Urinary bladder (tissue), 4 donors: Measurements from ENCODE around the gene NLGN1. TPM values are rescaled to one million over a fixed set of nuclear protein-coding genes. Genes with fewer than 3 reads are reported as not detected.

Experiments
- DNase-seq: peaks from one replicate; pipeline ENCODE4 v3.0.0-alpha.2; 2015; ENCODE audit errors: extremely low spot score
- H3K27ac ChIP-seq: one replicate; pipeline ENCODE4 v1.5.1; 2013; ENCODE audit warnings: low read depth, mild to moderate bottlenecking, moderate library complexity
- H3K36me3 ChIP-seq: one replicate; pipeline ENCODE4 v1.6.1; 2013; ENCODE audit warnings: mild to moderate bottlenecking, moderate library complexity; ENCODE audit not compliant: insufficient read depth
- H3K4me1 ChIP-seq: one replicate; pipeline ENCODE4 v1.6.1; 2013; ENCODE audit warnings: mild to moderate bottlenecking, moderate library complexity; ENCODE audit not compliant: insufficient read depth
- H3K4me3 ChIP-seq: one replicate; pipeline ENCODE4 v1.5.1; 2013; ENCODE audit warnings: low read depth, low read length
- WGBS: extraction: QIAGEN DNeasy Blood & Tissue Kit; methylation state at CpG from one replicate; pipeline ENCODE4 v1.1.7; 2013; 5-methylcytosine and 5-hydroxymethylcytosine counted together
- polyA plus RNA-seq: library from polyadenylated mRNA; stranded (reverse); fragments of 200-250 nt; gene quantifications from one replicate; pipeline ENCODE4 v1.2.3, GENCODE V29; 2013
- total RNA-seq: library from RNA; depleted of rRNA; stranded (reverse); fragments of >200 nt; gene quantifications from one replicate; pipeline ENCODE4 v1.2.3, GENCODE V29; 2014
- donor health status: healthy with polysubstance abuse.
- donor health status: healthy.

NLGN1 gene
- total and polyA plus RNA-seq, 2 donors = 8.4 to 51.8 TPM

- Histone ChIP-seq H3K27ac (no peak overlapping the region), H3K4me3 (no peak overlapping the region), H3K4me1 (no peaks in the 10 kb centered on the region), H3K36me3 (no peaks in the 10 kb centered on the region)
- no peak for DNase-seq
- 92% methylated on average over 1 of the region's 1 CpG for WGBS
These were observed 911.2 kb downstream of the NLGN1 start for GRCh38 chr3:174308736-174309135.

- DNase-seq = no peak
- H3K27ac ChIP-seq = no peak overlapping the region
- H3K36me3 ChIP-seq = no peaks in the 10 kb centered on the region
- H3K4me3 ChIP-seq = no peak overlapping the region
- no peaks in the 10 kb centered on the region for H3K4me1 ChIP-seq
- 88% methylated on average over 7 of the region's 7 CpGs for WGBS
These were observed 913.0 kb downstream of the NLGN1 start for GRCh38 chr3:174310475-174310983.

- Histone ChIP-seq H3K36me3 (no peaks in the 10 kb centered on the region), H3K4me1 (no peaks in the 10 kb centered on the region), H3K27ac (no peak overlapping the region), H3K4me3 (no peak overlapping the region)
- 96% methylated on average over 2 of the region's 2 CpGs for WGBS
- DNase-seq = no peak
These were observed 917.7 kb downstream of the NLGN1 start for GRCh38 chr3:174315225-174315624.

DNA sequence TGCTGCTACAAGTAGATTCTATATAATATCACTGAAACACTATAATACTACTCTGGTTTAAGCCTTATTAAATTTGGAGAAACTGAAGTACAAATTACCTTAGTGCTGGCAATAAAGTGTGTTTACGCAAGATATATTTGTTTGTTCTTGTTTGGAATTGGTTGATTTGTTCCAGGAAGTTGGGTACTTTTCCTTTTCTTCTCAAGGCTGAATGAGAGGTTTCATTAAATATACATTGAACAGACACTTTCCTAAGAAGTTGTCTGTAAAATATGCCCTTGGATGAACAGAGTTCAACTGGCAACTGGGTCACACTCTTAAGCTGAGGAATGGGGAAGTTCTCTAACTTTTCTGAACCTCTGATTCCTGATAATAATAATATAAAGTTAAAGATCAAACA lies 919.5 kb downstream of the NLGN1 start:
- H3K4me1 ChIP-seq = no peaks in the 10 kb centered on the region
- no peak overlapping the region for H3K4me3 ChIP-seq
- 78% methylated on average over 1 of the region's 1 CpG for WGBS
- H3K27ac ChIP-seq = no peak overlapping the region
- H3K36me3 ChIP-seq = no peaks in the 10 kb centered on the region
- no peak for DNase-seq

DNA sequence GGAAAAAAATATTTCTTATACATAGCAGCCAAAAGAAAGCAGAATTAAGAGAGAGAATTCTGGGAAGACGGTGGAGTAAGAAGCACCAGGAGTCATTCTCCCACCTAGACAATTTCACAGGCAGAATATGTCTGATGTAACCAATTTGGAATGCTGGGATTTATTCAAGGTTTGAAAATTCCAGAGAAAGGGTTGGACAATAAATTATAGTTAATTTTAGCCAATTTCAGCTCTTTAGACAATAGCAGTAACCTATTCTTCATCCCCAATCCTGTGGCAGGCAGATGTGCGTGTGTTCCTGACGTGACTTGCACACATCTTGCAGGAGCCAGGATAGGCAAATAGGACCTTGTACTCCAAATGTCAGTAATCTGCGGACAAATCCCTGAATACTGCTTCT lies 920.6 kb downstream of the NLGN1 start:
- H3K4me1 ChIP-seq = no peaks in the 10 kb centered on the region
- DNase-seq = no peak
- H3K4me3 ChIP-seq = no peak overlapping the region
- 95% methylated on average over 4 of the region's 4 CpGs for WGBS
- no peaks in the 10 kb centered on the region for H3K36me3 ChIP-seq
- no peak overlapping the region for H3K27ac ChIP-seq

DNA sequence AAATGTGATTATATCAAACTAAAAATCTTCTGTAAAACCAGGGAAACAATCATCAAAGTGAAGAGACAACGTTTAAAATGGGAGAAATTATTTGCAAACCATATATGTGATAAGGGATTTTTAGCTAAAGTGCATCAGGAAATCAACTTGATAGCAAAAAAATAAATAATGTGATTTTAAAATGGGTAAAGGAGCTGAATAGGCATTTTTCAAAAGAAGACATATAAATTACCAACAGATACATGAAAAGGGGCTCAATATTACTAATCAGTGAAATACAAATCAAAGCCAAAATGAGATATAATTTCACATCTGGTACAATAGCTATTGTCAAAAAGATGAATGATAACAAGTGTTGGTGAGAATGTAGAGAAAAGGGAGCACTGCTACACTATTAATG lies 924.0 kb downstream of the NLGN1 start:
- no peaks in the 10 kb centered on the region for H3K36me3 ChIP-seq
- H3K4me3 ChIP-seq = no peak overlapping the region
- no peaks in the 10 kb centered on the region for H3K4me1 ChIP-seq
- WGBS = 77% methylated on average over 1 of the region's 1 CpG
- DNase-seq = no peak
- H3K27ac ChIP-seq = no peak overlapping the region

DNA sequence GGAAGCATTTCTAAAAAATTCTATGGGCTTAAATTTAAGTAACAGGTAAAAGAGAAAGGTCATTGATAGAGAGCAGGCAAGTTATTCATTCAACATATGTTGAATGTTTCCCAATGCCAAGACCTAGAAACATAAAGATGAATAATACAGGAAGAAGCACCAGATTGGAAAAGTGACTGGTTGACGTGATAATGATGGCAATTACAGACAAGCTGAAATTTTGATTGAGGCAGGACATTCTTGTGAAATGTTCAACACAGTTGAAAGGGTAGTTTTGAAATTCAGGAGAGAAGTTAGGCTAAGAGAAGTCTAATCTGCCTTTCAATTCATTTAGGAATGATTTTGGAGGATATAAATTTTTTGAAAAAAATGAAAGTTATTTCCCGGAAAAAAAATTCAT lies 925.2 kb downstream of the NLGN1 start:
- 91% methylated on average over 2 of the region's 2 CpGs for WGBS
- H3K4me1 ChIP-seq = no peaks in the 10 kb centered on the region
- no peak overlapping the region for H3K27ac ChIP-seq
- no peak overlapping the region for H3K4me3 ChIP-seq
- DNase-seq = no peak
- no peaks in the 10 kb centered on the region for H3K36me3 ChIP-seq

- Histone ChIP-seq H3K4me3 (no peak overlapping the region), H3K36me3 (no peaks in the 10 kb centered on the region)
- 90% methylated on average over 3 of the region's 3 CpGs for WGBS
These were observed 927.6 kb downstream of the NLGN1 start for GRCh38 chr3:174325171-174325570.

GRCh38 chr3:174325834-174326700 lies 928.5 kb downstream of the NLGN1 start:
- DNase-seq = no peak
- no peaks in the 10 kb centered on the region for H3K4me1 ChIP-seq
- 66% methylated on average over 7 of the region's 7 CpGs for WGBS
- H3K36me3 ChIP-seq = no peaks in the 10 kb centered on the region
- H3K4me3 ChIP-seq = no peak overlapping the region
- H3K27ac ChIP-seq = no peak overlapping the region

More at GRCh38 chr3:174325171-174325570, 927.6 kb downstream of the NLGN1 start:
- H3K4me1 ChIP-seq = no peaks in the 10 kb centered on the region
- no peak for DNase-seq
- H3K27ac ChIP-seq = no peak overlapping the region

DNA sequence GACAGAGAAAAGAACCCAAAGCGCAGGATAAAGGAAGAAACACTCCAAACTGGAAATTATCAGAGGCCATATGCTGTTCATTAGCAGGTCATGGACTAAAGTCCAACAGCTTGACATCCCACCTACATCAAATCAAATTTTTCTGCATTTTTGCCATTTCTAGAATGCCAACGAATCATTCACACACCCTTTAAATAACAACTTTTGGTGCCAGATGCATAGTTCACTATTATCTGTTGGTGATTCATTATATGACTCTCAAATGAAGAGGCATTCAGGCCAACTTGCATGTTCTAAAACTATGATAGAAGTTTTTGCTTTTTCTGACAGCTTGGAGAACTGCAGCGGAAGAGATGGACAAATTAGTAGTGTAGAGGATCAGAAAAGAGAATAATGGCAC lies 931.8 kb downstream of the NLGN1 start:
- H3K4me1 ChIP-seq = no peaks in the 10 kb centered on the region
- H3K4me3 ChIP-seq = no peak overlapping the region
- no peak overlapping the region for H3K27ac ChIP-seq
- DNase-seq = no peak
- no peaks in the 10 kb centered on the region for H3K36me3 ChIP-seq
- WGBS = 90% methylated on average over 3 of the region's 3 CpGs

DNA sequence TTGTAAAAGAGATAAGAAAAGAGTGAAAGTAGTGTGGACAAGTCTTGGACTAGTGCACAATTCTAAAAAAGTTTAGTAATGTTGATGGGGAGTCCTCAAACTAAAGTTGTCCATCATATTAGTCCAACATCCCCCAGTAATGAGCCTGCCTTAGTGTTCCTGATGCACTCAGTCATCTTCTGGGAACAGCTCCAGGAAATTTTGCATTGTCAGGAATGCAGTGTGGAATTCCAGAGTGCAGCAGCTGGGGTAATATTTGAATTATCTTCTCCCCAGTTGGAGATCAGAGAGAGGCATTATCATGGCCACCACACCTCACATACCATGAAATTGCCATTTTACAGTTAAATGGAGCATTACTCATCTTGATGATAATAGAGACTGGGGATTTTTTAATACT lies 932.8 kb downstream of the NLGN1 start:
- H3K27ac ChIP-seq = no peak overlapping the region
- H3K36me3 ChIP-seq = no peaks in the 10 kb centered on the region
- no peaks in the 10 kb centered on the region for H3K4me1 ChIP-seq
- no peak overlapping the region for H3K4me3 ChIP-seq
- no peak for DNase-seq

GRCh38 chr3:174331095-174331800 lies 933.7 kb downstream of the NLGN1 start:
- Histone ChIP-seq H3K4me1 (no peaks in the 10 kb centered on the region), H3K27ac (no peak overlapping the region), H3K36me3 (no peaks in the 10 kb centered on the region), H3K4me3 (no peak overlapping the region)
- no peak for DNase-seq
- WGBS = 90% methylated on average over 6 of the region's 6 CpGs

DNA sequence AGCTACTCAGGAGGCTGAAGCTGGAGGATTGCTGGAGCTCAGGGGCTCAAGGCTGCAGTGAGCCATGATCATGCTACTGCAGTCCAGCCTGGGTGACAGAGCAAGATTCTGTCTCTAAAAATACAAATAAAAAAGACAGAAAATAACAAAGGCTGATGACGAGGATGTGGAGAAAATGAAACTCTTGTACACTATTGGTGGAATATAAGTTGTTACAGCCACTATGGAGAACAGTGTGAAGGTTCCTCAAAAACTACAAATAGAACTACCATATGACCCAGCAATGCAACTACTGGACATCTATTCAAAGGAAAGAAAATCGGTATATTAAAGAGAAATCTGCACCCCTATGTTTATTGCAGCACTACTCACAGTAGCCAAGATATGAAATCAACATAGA lies 934.8 kb downstream of the NLGN1 start:
- no peaks in the 10 kb centered on the region for H3K36me3 ChIP-seq
- no peak overlapping the region for H3K4me3 ChIP-seq
- H3K27ac ChIP-seq = no peak overlapping the region
- WGBS = 85% methylated on average over 2 of the region's 2 CpGs
- no peaks in the 10 kb centered on the region for H3K4me1 ChIP-seq
- DNase-seq = no peak

- Histone ChIP-seq H3K36me3 (no peaks in the 10 kb centered on the region), H3K4me3 (no peak overlapping the region)
- WGBS = 88% methylated on average over 2 of the region's 2 CpGs
These were observed 936.1 kb downstream of the NLGN1 start for GRCh38 chr3:174333640-174334039.

More at GRCh38 chr3:174333640-174334039, 936.1 kb downstream of the NLGN1 start:
- Histone ChIP-seq H3K4me1 (no peaks in the 10 kb centered on the region), H3K27ac (no peak overlapping the region)
- DNase-seq = no peak
